NCI-H2081 treated with DMSO at 0.1 percent for 48 hours (cell line): Measurements from ENCODE around the gene CEP70.

Experiments used
- DNase-seq: peaks from one replicate; lab custom pipeline; 2025; lab: John Stamatoyannopoulos, UW

Gene CEP70

DNA sequence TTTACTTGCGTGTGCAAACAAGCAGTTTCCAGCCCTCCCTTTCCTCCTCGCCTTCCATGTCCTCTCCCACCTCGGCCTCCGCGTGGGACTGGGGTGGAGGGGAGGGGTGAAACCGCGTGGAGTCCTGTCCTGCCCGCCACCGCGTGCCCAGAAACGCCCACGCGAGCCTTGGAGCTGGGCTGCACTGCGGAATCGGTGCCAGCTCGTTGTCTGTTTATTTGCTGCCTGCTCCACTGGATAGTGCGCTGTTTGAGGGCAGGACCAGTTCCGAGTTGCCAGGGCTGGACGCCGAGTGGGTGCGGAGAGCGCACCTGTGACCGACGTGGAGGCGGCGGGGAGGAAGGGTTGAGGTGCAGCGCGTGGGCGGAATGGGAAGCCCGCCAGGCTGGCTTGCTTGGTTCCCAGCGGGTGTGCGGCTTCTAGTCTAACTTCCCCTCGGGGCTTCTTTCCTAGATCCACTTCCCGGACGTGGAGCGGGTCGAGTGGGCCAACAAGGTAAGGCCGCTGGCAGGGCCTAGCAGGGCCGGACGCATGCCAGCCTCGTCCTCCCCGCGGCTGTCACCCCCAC, 142.4 kb downstream of the CEP70 start:
- no peak for DNase-seq

DNA sequence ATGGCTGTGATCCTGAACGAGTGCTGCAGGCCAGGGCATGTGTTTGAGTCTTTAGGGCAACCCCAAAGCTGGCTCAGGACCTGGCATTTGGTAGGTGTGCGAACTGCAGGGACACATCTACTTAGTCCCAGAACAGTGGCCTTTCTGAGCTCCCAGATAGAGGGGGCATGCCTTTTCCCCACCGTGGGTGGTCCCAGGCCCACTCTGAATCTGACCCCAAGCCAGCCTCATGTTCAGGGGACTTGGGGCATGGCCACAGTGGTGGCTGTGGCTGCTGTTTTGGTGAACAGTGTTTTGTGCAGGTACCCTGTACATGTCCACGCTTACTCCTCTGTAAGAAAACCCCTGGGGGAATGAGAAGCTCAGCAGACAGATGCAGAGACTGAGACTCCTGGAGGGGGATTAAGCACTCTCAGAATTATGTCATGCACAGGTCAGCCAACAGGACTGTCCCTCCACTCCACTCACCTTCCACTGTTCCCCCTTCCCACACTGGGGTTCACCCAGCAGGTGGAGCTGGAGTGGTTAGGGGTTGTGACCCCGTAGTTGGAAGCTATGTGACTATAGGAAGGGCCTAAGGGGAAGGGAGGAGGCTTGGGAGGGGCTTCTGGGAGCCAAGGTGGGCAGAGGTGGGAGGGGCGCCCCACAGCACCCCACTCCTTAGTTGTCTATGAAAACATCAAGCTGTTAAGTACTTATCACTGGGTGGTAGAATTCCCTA, 143.2 kb downstream of the CEP70 start:
- DNase-seq: no peak

DNA sequence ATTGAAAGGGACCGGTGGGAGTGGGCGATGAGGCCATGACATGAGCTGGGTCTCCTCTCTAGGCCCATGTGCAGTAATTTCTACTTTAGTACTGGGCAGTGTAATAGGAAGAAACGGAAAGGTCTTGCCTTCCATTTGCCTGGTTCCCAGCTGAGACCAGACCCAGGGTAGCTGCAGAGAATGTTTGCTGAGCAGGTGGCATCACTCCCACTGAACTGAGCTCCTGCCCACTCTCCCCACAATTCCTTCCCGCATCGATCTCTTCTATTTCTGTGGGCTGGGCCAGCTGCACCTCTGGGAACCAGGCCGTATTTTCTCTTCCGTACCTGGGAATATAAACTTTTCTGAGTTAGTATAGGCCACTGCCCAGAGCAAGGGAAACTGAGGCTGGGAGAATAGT, 143.9 kb downstream of the CEP70 start:
- no peak for DNase-seq

DNA sequence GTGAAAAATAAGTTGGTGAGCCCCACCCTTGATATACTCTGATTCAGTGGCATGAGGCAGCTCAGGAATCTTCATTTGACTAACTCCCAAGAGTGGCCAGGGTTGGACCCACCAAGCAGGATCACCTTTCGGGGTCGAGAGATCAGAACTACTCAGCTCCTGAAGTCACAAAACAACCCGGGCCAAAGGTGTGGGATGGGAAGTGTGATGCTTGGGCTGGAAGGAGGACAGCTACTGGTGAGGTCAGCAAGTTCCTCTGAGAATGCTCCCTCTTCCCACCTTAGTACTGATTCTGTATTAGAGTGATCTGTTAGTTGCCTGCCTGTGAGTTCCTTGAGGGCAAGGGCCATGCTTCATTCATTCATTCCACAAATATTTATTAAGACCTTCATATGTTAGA, 144.6 kb downstream of the CEP70 start:
- no peak for DNase-seq

DNA sequence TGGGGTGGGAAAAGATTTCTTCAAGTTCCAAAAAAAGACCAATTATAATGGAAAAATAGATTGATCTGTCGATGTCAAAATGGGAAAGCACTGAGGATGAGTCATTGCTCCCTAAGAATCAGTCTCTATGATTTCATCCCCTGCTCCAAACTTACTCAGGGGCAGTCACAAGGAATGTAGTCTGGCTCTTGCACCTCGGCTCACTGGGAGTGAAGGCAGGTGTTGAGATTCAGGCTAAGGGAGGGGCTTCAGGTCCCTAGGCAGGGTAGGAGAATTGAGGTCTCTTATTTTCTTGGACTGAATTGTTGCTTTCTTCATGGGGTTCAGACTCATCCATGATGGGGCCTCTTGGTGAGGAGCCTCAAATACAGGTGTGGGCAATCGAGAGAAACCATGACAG, 145.4 kb downstream of the CEP70 start:
- no peak for DNase-seq

DNA sequence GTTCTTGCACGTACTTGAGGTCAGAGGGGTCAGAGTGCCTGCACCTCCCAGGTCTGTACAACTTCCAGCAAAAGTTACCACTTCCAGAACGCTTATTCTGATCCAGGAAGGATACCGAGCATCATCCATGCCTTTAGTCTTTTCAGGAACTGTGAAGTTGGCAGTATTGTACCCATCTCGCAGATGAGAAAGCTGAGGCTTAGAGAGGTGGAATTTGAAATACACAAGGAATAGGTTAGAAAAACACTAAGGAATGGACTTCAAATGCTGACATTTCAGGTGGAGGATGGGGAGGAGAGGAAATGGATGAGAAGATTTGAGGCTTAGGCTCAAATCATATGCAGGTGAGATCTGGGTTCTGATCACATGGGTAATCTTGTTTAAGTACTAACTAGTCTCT, 148.4 kb downstream of the CEP70 start:
- no peak for DNase-seq

DNA sequence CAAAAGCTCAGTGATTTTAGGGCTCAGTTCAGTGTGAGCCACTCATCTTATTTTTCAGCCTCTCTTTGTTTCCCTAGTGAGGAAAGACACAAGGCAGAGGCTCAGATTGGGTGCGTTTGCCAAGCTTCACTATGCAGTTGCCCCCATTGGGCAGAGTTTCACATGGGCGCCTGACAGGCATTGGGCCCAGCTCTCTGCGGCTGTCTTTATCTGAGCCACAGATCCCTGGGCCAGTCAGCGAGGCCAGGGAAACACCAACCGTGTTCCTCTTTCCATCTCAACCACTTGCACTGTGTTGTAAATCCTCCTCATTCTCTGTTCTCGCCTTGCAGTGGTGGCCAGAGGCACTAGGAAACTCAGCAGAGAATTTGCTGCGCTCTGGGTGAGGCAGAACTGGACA, 148.8 kb downstream of the CEP70 start:
- no peak for DNase-seq
